Activated CD4-positive, alpha-beta T cell treated with anti-CD3 and anti-CD28 coated beads, Interleukin-2, amount 10 ng/mL, durations not matched to agents 24 days and 14 days (primary cell): Measurements from ENCODE around the gene PARN. TPM values are rescaled to one million over a fixed set of nuclear protein-coding genes. Genes with fewer than 3 reads are reported as not detected.

ENCODE experiments used
- DNase-seq: peaks from one replicate; pipeline ENCODE4 v3.0.0; 2022
- H3K27ac Mint-ChIP-seq: one replicate; pipeline ENCODE4 v1.8.0; 2022; ENCODE audit warnings: mild to moderate bottlenecking, mixed read lengths
- H3K27me3 Mint-ChIP-seq: one replicate; pipeline ENCODE4 v1.8.0; 2022; ENCODE audit warnings: mixed read lengths
- H3K36me3 Mint-ChIP-seq: one replicate; pipeline ENCODE4 v1.8.0; 2022; ENCODE audit warnings: low read depth, mild to moderate bottlenecking, mixed read lengths
- H3K4me1 Mint-ChIP-seq: one replicate; pipeline ENCODE4 v1.8.0; 2021; ENCODE audit warnings: mixed read lengths
- H3K4me3 Mint-ChIP-seq: one replicate; pipeline ENCODE4 v1.8.0; 2022; ENCODE audit warnings: mild to moderate bottlenecking, moderate library complexity, mixed read lengths
- H3K9me3 Mint-ChIP-seq: one replicate; pipeline ENCODE4 v1.8.0; 2021; ENCODE audit warnings: mixed read lengths
- intact Hi-C: fragments of 100-400 bp; cut with micrococcal nuclease; formaldehyde crosslinking; loops from one replicate; pipeline ENCODE4 v1.15.1; 2023
- total RNA-seq: library from RNA; stranded (reverse); gene quantifications from 2 replicates; pipeline ENCODE4 v1.2.3, GENCODE V29; 2022

The PARN gene, protein sequence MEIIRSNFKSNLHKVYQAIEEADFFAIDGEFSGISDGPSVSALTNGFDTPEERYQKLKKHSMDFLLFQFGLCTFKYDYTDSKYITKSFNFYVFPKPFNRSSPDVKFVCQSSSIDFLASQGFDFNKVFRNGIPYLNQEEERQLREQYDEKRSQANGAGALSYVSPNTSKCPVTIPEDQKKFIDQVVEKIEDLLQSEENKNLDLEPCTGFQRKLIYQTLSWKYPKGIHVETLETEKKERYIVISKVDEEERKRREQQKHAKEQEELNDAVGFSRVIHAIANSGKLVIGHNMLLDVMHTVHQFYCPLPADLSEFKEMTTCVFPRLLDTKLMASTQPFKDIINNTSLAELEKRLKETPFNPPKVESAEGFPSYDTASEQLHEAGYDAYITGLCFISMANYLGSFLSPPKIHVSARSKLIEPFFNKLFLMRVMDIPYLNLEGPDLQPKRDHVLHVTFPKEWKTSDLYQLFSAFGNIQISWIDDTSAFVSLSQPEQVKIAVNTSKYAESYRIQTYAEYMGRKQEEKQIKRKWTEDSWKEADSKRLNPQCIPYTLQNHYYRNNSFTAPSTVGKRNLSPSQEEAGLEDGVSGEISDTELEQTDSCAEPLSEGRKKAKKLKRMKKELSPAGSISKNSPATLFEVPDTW
- total RNA-seq = 55.6 and 58.6 TPM in 2 replicates

GRCh38 chr16:14629919-14630619, at the start of gene PARN:
Gene PARN (minus strand): TSS chr16:14630260. CDS start chr16:14630125, 135 bp downstream.
- peak; percentile 99 for DNase-seq
- intact Hi-C loops = loop anchor here (1.0 to 5.0 kb wide), 4 partner anchors 329 to 1012 kb away; partner anchors contain the start of genes ERCC4 and MARF1
- Mint-ChIP-seq H3K27me3 (no peaks in the 10 kb centered on the region), H3K27ac (peak within 1 kb of the TSS; percentile 96), H3K9me3 (peaks cover 3% of the 10 kb centered on the region), H3K36me3 (peaks cover 34% of the 10 kb centered on the region), H3K4me3 (peak within 1 kb of the TSS; percentile 95), H3K4me1 (peaks cover 43% of the 10 kb centered on the region)

DNA sequence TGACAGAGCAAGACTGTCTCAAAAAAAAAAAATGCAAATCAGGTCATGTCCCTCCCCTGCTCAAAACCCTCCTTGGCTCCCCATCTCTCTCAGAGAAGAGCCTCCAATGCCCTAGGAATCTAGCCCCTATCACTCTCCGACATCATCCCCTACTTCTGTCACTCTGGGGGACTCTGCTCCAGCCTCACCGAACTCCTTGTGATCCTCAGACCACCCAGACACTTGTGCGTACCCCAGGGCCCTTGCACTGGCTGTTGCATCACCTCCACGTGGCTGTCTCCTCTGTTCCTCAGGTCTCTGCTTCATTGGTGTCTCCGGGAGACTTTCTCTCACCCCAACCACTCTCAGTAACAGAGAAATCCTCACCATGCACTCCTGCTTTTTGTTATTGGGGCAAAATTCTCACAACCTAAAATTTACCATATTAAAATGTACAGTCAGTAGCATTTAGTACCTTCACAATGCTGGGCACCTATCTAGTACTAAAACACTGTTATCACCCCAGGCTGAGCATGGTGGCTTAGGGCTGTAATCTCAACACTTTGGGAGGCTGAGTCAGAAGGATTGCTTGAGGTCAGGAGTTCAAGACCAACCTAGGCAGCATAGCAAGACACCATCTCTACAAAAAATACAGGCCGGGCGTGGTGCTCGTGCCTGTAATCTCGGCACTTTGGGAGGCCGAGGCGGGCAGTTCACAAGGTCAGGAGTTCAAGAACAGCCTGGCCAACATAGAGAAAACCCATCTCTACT, 48.9 kb upstream of the PARN start:
- H3K4me3 Mint-ChIP-seq = no peak overlapping the region
- H3K27me3 Mint-ChIP-seq = peaks cover 4% of the 10 kb centered on the region
- peaks cover 2% of the 10 kb centered on the region for H3K36me3 Mint-ChIP-seq
- intact Hi-C loops = no loop called here
- peaks cover 7% of the 10 kb centered on the region for H3K9me3 Mint-ChIP-seq
- DNase-seq = no peak
- no peak overlapping the region for H3K27ac Mint-ChIP-seq
- H3K4me1 Mint-ChIP-seq = peaks cover 3% of the 10 kb centered on the region

DNA sequence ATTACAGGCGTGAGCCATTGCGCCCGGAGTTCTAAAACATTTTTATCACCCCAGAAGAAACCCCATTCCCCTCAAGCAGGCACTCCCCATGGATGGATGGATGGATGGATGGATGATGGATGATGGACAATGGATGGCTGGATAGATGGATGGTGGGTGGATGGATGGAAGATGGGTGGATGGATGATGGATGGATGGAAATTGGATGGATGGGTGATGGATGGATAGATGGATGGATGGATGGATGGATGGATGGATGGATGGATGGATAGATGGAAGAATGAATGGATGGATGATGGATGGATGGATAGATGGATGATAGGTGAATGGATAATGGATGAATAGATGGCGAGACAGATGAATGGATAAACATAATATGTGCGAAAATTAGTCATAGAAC, 47.6 kb upstream of the PARN start:
- Mint-ChIP-seq H3K4me1 (peaks cover 4% of the 10 kb centered on the region), H3K27me3 (peaks cover 4% of the 10 kb centered on the region), H3K9me3 (peaks cover 11% of the 10 kb centered on the region), H3K27ac (no peak overlapping the region), H3K4me3 (no peak overlapping the region), H3K36me3 (peaks cover 3% of the 10 kb centered on the region)
- DNase-seq = no peak
- intact Hi-C loops = no loop called here

DNA sequence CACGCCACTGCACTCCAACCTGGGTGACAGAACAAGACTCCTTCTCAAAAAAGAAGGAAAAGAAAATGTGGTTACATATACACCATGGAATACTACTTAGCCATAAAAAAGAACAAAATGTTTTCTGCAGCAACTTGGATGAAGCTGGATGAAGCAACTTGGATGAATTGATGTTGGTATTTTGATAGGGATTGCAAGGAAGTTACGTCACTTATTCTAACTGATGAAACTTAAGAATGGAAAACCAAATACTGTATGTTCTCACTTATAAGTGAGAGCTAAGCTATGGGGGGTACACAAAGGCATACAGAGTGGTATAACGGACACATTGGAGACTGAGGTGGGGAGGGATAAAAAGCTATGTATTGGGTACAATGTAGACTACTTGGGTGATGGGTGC, 46.6 kb upstream of the PARN start:
- H3K4me3 Mint-ChIP-seq = no peak overlapping the region
- H3K9me3 Mint-ChIP-seq = peaks cover 11% of the 10 kb centered on the region
- peaks cover 4% of the 10 kb centered on the region for H3K27me3 Mint-ChIP-seq
- no peak for DNase-seq
- no peak overlapping the region for H3K27ac Mint-ChIP-seq
- intact Hi-C loops = no loop called here
- H3K4me1 Mint-ChIP-seq = peaks cover 7% of the 10 kb centered on the region
- peaks cover 5% of the 10 kb centered on the region for H3K36me3 Mint-ChIP-seq

GRCh38 chr16:14672403-14672971, 42.4 kb upstream of the PARN start:
- intact Hi-C loops = no loop called here
- Mint-ChIP-seq H3K4me3 (no peak overlapping the region), H3K27ac (no peak overlapping the region), H3K27me3 (no peaks in the 10 kb centered on the region), H3K4me1 (peaks cover 7% of the 10 kb centered on the region), H3K9me3 (peaks cover 7% of the 10 kb centered on the region), H3K36me3 (peaks cover 23% of the 10 kb centered on the region)
- peak; percentile 60 for DNase-seq

DNA sequence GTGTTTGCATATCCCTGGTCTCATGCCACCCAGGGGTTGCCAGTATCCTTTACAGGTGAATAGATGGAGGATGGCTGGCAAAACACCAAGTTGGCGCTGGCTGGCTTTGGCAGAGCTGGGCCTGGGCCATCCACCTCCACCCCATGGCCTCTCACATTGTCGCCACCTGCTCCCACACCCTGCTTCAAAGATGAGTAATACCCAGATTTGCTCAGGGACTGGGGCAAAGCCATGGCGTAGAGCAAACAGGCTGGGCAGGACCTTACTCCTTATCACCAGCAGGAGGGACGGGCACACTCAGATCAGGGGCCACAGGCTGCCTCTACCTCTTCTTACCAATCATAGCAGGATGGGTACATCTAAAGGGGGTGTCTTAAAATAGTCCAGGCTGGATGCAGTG, 39.7 kb upstream of the PARN start:
- DNase-seq = no peak
- no peak overlapping the region for H3K27ac Mint-ChIP-seq

GRCh38 chr16:14668556-14669223, 38.6 kb upstream of the PARN start:
- H3K9me3 Mint-ChIP-seq = peaks cover 2% of the 10 kb centered on the region
- H3K27me3 Mint-ChIP-seq = no peaks in the 10 kb centered on the region
- H3K4me1 Mint-ChIP-seq = peaks cover 4% of the 10 kb centered on the region
- no peak overlapping the region for H3K27ac Mint-ChIP-seq
- intact Hi-C loops = no loop called here
- DNase-seq = no peak
- peaks cover 54% of the 10 kb centered on the region for H3K36me3 Mint-ChIP-seq
- H3K4me3 Mint-ChIP-seq = no peak overlapping the region

More for the DNA sequence above, 39.7 kb upstream of the PARN start:
- Mint-ChIP-seq H3K4me3 (no peak overlapping the region), H3K9me3 (peaks cover 7% of the 10 kb centered on the region), H3K4me1 (peaks cover 4% of the 10 kb centered on the region), H3K36me3 (peaks cover 47% of the 10 kb centered on the region), H3K27me3 (no peaks in the 10 kb centered on the region)
- intact Hi-C loops = no loop called here

- no peaks in the 10 kb centered on the region for H3K27me3 Mint-ChIP-seq
- H3K9me3 Mint-ChIP-seq = no peaks in the 10 kb centered on the region
- peaks cover 57% of the 10 kb centered on the region for H3K36me3 Mint-ChIP-seq
- H3K4me1 Mint-ChIP-seq = peaks cover 3% of the 10 kb centered on the region
- no peak overlapping the region for H3K27ac Mint-ChIP-seq
- intact Hi-C loops = no loop called here
- no peak overlapping the region for H3K4me3 Mint-ChIP-seq
- DNase-seq = no peak
Observed at GRCh38 chr16:14667347-14668266, 37.5 kb upstream of the PARN start.

- intact Hi-C loops = no loop called here
- no peak overlapping the region for H3K4me3 Mint-ChIP-seq
- DNase-seq = peak; percentile 58
- peaks cover 46% of the 10 kb centered on the region for H3K36me3 Mint-ChIP-seq
- H3K9me3 Mint-ChIP-seq = no peaks in the 10 kb centered on the region
- H3K27ac Mint-ChIP-seq = peak overlapping the region; percentile 71
- no peaks in the 10 kb centered on the region for H3K27me3 Mint-ChIP-seq
- peaks cover 6% of the 10 kb centered on the region for H3K4me1 Mint-ChIP-seq
Observed at GRCh38 chr16:14658063-14658462, 28.0 kb upstream of the PARN start.

- no peak for DNase-seq
- H3K36me3 Mint-ChIP-seq = peaks cover 57% of the 10 kb centered on the region
- peaks cover 9% of the 10 kb centered on the region for H3K4me1 Mint-ChIP-seq
- intact Hi-C loops = no loop called here
- no peaks in the 10 kb centered on the region for H3K27me3 Mint-ChIP-seq
- H3K4me3 Mint-ChIP-seq = no peak overlapping the region
- H3K27ac Mint-ChIP-seq = peak overlapping the region; percentile 60
- no peaks in the 10 kb centered on the region for H3K9me3 Mint-ChIP-seq
Observed at GRCh38 chr16:14652726-14653125, 22.7 kb upstream of the PARN start.

- Mint-ChIP-seq H3K27ac (peak overlapping the region; percentile 48), H3K36me3 (peaks cover 54% of the 10 kb centered on the region), H3K4me1 (peaks cover 9% of the 10 kb centered on the region), H3K27me3 (no peaks in the 10 kb centered on the region), H3K4me3 (no peak overlapping the region), H3K9me3 (no peaks in the 10 kb centered on the region)
- intact Hi-C loops = no loop called here
- DNase-seq = no peak
Observed at GRCh38 chr16:14650629-14651028, 20.6 kb upstream of the PARN start.

GRCh38 chr16:14649816-14650215, 19.8 kb upstream of the PARN start:
- peaks cover 51% of the 10 kb centered on the region for H3K36me3 Mint-ChIP-seq
- H3K27me3 Mint-ChIP-seq = no peaks in the 10 kb centered on the region
- H3K9me3 Mint-ChIP-seq = no peaks in the 10 kb centered on the region
- H3K4me3 Mint-ChIP-seq = no peak overlapping the region
- intact Hi-C loops = no loop called here
- no peak overlapping the region for H3K27ac Mint-ChIP-seq
- DNase-seq = no peak
- peaks cover 10% of the 10 kb centered on the region for H3K4me1 Mint-ChIP-seq
